Rectal smooth muscle tissue (tissue), 1 donor: Measurements from ENCODE around the gene ZNF397.

Source experiments
- H3K27ac ChIP-seq: one replicate; pipeline ENCODE4 v1.7.0; 2013; ENCODE audit warnings: low read depth, low read length, inconsistent platforms
- H3K27me3 ChIP-seq: one replicate; pipeline ENCODE4 v1.7.0; 2013; ENCODE audit warnings: low read length; ENCODE audit not compliant: control insufficient read depth, insufficient read depth
- H3K36me3 ChIP-seq: one replicate; pipeline ENCODE4 v1.7.0; 2013; ENCODE audit warnings: low read length; ENCODE audit not compliant: control insufficient read depth, insufficient read depth
- H3K4me1 ChIP-seq: one replicate; pipeline ENCODE4 v1.7.0; 2013; ENCODE audit warnings: low read length; ENCODE audit not compliant: control insufficient read depth, insufficient read depth
- H3K4me3 ChIP-seq: one replicate; pipeline ENCODE4 v1.7.0; 2013; ENCODE audit warnings: low read length
- H3K9ac ChIP-seq: one replicate; pipeline ENCODE4 v1.7.0; 2013; ENCODE audit warnings: low read length

Gene ZNF397

DNA sequence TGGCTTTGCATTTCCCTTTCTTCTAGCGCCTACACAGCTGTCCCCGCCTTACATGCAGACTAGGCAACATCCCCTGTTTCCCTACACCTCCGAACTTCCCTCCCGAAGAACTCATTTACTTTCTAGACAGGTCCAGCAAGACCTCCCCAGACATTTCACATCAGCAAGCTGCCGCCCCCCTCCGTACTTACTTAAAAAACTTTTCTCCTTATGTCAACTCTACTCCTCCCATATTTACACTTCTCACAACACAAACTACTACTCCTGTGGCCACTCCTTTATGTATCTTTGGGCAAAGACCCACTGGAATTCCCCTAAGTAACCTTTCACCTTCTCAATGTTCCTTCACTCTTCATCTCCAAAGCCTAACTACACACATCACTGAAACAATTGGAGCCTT lies 20.4 kb upstream of the ZNF397 start:
- Histone ChIP-seq H3K27ac (no peak overlapping the region), H3K27me3 (no peaks in the 10 kb centered on the region), H3K4me1 (no peaks in the 10 kb centered on the region), H3K9ac (no peak overlapping the region), H3K36me3 (no peaks in the 10 kb centered on the region), H3K4me3 (no peak overlapping the region)

DNA sequence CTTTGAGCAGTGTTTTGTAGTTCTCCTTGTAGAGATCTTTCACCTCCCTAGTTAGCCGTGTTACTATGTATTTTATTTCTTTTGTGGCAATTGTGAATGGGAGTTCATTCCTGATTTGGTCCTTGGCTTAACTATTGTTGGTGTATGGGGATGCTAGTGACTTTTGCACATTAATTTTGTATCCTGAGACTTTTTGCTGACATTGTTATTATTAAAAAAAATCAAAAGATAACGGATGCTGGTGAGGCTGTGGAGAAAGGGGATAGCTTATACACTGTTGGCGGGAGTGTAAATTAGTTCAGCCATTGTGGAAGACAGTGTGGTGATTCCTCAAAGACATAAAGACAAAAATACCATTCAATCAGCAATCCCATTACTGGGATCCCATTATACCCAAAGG lies 17.0 kb upstream of the ZNF397 start:
- Histone ChIP-seq H3K27ac (no peak overlapping the region), H3K4me1 (no peaks in the 10 kb centered on the region), H3K9ac (no peak overlapping the region), H3K36me3 (no peaks in the 10 kb centered on the region), H3K27me3 (no peaks in the 10 kb centered on the region), H3K4me3 (no peak overlapping the region)

DNA sequence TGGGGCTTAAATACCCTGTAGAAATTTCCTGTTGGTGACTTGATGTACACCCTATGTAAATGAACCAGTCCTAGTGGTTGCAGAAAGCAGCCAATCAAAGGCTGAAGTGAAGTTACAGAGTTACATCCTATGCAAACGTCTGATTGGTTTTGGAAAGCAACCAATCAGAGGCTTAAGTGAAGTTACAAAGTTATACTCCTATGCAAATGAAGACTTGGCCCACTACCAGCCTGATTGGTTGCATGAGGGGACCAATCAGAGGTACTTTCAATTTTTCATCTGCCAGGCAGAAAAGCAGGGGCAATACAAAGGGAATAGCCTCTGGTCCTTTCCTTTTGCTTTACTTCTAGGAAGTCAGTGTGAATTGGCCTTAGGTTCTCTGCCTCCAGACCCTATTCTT lies 13.6 kb upstream of the ZNF397 start:
- H3K27me3 ChIP-seq: no peaks in the 10 kb centered on the region
- H3K4me1 ChIP-seq: peaks cover 3% of the 10 kb centered on the region
- no peak overlapping the region for H3K9ac ChIP-seq
- no peak overlapping the region for H3K4me3 ChIP-seq
- no peaks in the 10 kb centered on the region for H3K36me3 ChIP-seq
- no peak overlapping the region for H3K27ac ChIP-seq

DNA sequence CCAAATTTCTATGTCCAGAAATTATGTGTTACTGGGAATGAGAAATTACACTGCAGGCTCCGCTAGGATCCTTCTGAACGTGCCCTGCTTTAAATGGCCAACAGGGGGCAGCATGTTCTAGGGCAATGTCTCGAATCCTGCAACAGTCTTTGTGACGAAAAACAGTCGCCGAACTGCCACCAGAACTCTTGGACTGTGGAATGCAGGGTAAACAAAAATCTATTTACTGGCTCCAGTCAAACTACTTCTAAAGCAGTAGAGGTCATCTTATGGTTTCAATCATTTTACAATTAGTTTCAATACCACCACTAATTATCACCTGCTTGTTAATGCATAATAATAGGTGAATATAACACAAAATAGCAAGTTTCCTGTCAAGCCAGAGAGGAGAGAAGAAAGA lies 9.8 kb upstream of the ZNF397 start:
- Histone ChIP-seq H3K4me1 (peaks cover 3% of the 10 kb centered on the region), H3K4me3 (peak overlapping the region; percentile 41), H3K36me3 (no peaks in the 10 kb centered on the region), H3K27me3 (no peaks in the 10 kb centered on the region), H3K9ac (no peak overlapping the region), H3K27ac (no peak overlapping the region)

DNA sequence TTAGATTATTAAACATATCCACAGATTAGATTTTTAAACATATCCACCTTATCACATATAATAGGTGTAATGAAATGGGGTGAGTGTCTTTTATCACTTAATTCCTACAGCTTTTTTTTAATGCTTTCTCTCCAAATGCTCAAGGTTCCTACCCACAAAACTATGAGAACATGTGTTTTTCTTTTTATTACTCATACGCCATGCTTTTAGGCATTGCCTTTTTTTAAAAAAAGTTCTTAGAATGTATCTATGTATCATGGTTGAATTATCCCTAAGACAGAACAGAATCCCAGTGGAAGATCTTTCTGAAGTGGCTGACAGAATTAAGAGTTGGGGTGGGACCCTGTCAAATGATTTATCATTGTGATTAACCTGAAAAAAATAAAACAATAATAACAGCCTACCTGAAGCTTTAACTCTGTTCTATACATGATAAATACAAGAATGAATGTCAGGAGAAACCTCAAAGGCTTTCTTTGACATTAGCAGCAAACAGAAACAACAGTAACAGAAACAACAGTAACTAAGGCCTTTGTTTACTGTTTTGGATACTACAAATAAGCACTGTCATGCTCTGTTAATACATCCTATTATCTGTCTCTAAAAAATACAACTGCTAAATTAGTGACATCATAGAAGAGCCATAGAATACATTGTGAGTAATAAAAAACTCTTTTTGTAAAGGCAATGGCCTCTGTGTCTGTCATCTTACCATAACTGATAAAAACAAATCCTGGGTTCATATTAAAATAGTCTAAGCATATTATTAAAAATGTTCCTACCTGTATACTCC lies 4.1 kb upstream of the ZNF397 start:
- Histone ChIP-seq H3K9ac (no peak overlapping the region), H3K4me3 (no peak overlapping the region), H3K27me3 (no peaks in the 10 kb centered on the region), H3K36me3 (no peaks in the 10 kb centered on the region), H3K4me1 (no peaks in the 10 kb centered on the region), H3K27ac (no peak overlapping the region)

DNA sequence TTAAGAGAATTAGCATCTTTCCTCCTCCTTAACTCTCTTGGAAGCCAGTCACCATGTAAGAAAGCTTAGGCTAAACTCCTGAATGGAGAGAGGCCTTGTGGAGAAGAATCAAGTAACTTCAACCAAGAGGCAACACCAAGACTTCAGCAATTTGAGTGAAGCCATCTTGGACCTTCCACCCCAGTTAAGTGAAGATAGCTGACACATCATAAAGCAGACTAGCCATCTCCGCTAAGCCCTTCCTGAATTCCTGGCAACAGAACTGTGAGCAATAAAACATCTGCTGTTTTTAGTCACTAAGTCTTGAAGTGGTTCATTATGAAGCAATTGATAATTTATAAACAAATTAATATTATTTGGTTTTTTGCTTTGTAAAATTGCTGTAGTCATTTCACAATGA lies 1.5 kb upstream of the ZNF397 start:
- Histone ChIP-seq H3K36me3 (peaks cover 14% of the 10 kb centered on the region), H3K9ac (no peak overlapping the region), H3K4me1 (no peaks in the 10 kb centered on the region), H3K27me3 (no peaks in the 10 kb centered on the region), H3K4me3 (no peak overlapping the region), H3K27ac (no peak overlapping the region)

DNA sequence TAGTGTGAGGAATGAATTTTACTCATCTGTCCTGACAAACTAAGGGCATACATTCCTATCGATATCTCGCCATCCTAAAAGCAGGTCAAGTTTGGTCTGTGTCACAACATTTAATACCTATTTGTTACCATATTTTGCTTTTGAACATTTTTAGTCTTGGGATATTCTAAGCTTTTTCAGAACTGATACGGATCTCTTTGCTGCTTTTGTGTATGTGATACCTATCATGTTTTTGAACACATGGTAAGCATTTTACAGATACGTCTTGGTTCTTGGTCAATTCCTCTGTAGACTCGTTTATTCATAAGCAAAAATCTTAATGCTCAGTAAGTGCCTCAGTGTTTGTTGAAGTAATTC lies 592 bp downstream of the ZNF397 start:
- H3K4me1 ChIP-seq: no peaks in the 10 kb centered on the region
- H3K27ac ChIP-seq: peak overlapping the region; percentile 98
- H3K27me3 ChIP-seq: no peaks in the 10 kb centered on the region
- H3K4me3 ChIP-seq: peak overlapping the region; percentile 92
- peaks cover 29% of the 10 kb centered on the region for H3K36me3 ChIP-seq
- peak overlapping the region; percentile 46 for H3K9ac ChIP-seq

DNA sequence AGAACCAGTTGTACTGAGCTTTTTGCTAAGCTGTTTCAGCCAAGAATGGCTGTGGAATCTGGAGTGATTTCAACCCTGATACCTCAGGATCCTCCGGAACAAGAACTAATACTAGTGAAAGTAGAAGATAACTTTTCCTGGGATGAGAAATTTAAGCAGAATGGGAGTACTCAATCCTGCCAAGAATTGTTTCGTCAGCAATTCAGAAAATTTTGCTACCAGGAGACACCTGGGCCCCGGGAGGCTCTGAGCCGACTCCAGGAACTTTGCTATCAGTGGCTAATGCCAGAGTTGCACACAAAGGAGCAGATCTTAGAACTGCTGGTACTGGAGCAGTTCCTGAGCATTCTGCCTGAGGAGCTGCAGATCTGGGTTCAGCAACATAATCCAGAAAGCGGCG lies 1.6 kb downstream of the ZNF397 start:
- Histone ChIP-seq H3K4me1 (no peaks in the 10 kb centered on the region), H3K9ac (no peak overlapping the region), H3K36me3 (peaks cover 38% of the 10 kb centered on the region), H3K27me3 (no peaks in the 10 kb centered on the region), H3K4me3 (no peak overlapping the region), H3K27ac (no peak overlapping the region)

DNA sequence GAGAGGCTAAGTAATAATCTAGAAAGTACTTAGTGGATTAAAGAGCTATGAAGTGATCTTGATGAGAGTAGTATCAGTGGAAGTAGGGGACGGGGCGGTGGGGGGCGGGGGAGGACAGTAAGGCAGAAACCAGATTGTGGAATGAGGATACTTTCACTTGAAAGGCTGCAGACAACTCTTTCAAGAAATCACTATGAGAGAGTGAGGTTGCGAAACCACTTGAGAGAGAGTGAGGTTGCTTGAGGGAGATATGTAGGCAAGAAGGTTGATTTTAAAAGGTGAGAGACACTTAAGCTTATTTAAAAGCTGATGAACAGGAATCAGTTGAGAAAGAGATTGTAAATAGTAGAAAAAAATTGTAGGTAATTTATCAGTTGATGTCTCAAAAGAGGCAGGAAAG lies 3.8 kb downstream of the ZNF397 start:
- H3K4me3 ChIP-seq: no peak overlapping the region
- H3K4me1 ChIP-seq: no peaks in the 10 kb centered on the region
- H3K9ac ChIP-seq: no peak overlapping the region
- no peaks in the 10 kb centered on the region for H3K27me3 ChIP-seq
- H3K27ac ChIP-seq: no peak overlapping the region
- H3K36me3 ChIP-seq: peaks cover 42% of the 10 kb centered on the region

DNA sequence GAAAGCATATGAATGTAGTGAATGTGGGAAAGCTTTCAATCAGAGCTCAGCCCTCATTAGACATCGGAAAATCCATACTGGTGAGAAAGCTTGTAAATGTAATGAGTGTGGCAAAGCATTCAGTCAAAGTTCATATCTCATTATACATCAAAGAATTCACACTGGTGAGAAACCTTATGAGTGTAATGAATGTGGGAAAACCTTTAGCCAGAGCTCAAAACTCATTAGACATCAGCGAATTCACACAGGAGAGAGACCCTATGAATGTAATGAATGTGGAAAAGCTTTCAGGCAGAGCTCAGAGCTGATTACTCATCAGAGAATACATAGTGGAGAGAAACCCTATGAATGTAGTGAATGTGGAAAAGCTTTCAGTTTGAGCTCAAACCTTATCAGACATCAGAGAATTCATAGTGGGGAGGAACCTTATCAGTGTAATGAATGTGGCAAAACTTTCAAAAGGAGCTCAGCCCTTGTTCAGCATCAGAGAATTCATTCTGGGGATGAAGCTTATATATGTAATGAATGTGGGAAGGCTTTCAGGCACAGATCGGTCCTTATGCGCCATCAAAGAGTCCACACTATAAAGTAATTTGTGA lies 5.0 kb downstream of the ZNF397 start:
- Histone ChIP-seq H3K9ac (no peak overlapping the region), H3K4me1 (no peaks in the 10 kb centered on the region), H3K36me3 (peaks cover 42% of the 10 kb centered on the region), H3K4me3 (no peak overlapping the region), H3K27ac (no peak overlapping the region), H3K27me3 (no peaks in the 10 kb centered on the region)

DNA sequence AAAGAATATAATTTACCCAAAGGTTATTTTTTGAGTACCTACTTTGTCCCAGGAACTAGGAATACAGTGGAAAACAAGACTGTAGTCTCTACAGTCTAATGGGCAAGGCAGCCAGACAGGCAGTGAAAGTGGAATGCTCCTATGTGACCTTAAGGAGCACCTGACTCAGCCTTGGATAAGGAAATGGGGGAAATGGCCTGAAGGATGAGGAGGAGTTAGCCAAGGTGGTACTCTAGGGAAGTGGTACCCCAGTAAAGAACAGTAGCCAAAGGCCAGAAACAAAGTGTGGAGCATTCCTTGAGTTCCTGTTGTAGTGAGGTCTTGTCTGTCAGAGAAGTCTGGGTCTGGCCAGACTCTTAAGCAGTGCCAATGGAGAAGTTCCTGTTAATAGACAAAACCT lies 6.0 kb downstream of the ZNF397 start:
- no peak overlapping the region for H3K4me3 ChIP-seq
- H3K4me1 ChIP-seq: no peaks in the 10 kb centered on the region
- H3K36me3 ChIP-seq: peaks cover 42% of the 10 kb centered on the region
- no peaks in the 10 kb centered on the region for H3K27me3 ChIP-seq
- H3K9ac ChIP-seq: no peak overlapping the region
- H3K27ac ChIP-seq: no peak overlapping the region

DNA sequence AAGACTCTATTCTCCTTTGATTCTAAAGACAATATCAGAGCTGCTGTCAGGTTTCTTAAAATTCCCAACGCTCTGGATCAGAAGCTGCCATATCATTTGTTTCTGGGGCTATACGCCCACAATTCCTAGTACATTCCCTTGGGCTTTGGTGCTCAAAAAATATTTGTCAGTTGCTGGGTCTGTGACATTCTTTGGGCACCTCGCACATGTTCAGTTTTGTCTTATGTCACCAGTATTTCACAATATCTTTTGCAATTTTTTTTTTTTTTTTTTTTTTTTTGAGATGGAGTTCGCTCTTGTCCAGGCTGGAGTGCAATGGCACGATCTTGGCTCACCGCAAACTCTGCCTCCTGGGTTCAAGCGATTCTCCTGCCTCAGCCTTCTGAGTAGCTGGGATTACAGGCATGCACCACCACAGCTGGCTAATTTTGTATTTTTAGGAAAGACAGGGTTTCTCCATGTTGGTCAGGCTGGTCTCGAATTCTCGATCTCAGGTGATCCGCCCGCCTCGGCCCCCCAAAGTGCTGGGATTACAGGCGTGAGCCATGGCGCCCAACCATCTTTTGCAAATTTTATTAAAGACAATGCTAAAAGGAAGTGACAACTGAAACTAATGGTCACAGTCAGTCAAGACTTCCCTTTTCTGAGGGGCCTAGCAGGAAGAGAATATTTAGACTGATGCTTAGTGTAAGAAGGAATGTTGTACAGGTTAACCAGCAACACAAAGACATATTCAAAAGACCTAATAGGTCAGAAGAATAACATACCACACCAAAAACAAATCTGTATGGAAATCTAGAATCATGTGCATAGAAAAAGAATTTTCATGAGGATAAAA lies 6.8 kb downstream of the ZNF397 start:
- H3K4me3 ChIP-seq: no peak overlapping the region
- H3K27me3 ChIP-seq: no peaks in the 10 kb centered on the region
- H3K9ac ChIP-seq: no peak overlapping the region
- H3K27ac ChIP-seq: no peak overlapping the region
- H3K4me1 ChIP-seq: no peaks in the 10 kb centered on the region
- H3K36me3 ChIP-seq: peaks cover 42% of the 10 kb centered on the region
